SK-N-SH (cell line): ENCODE data around the gene ABCD1.

Experiments
- EP300 ChIP-seq, 2 experiments: IDR thresholded peaks; 2 replicates each; pipeline versions ENCODE4 v1.4.0 to v1.6.1; 2012; ENCODE audit warnings: borderline replicate concordance in 1 of 2, low read depth in 1 of 2, low read length in 1 of 2
- EZH2phosphoT487 ChIP-seq: fragments of 200-600 bp; sonication (generic); IDR thresholded peaks from 2 replicates; pipeline ENCODE4 v1.6.1; 2017; ENCODE audit warnings: low read depth, mixed run types, mild to moderate bottlenecking, antibody characterized with exemption, moderate library complexity, borderline replicate concordance
- GABPA ChIP-seq: IDR thresholded peaks from 2 replicates; pipeline ENCODE4 v1.4.0; 2012; ENCODE audit warnings: low read depth, mild to moderate bottlenecking
- MEF2A ChIP-seq: IDR thresholded peaks from 2 replicates; pipeline ENCODE4 v1.4.0; 2012; ENCODE audit warnings: low read depth, borderline replicate concordance
- RFX5 ChIP-seq: IDR thresholded peaks from 2 replicates; pipeline ENCODE4 v1.6.1; 2012; ENCODE audit warnings: mild to moderate bottlenecking, improper control_type of control experiment, low read length
- SIN3A ChIP-seq: IDR thresholded peaks from 2 replicates; pipeline ENCODE4 v1.6.1; 2012; ENCODE audit warnings: low read depth, mild to moderate bottlenecking, low read length, moderate library complexity, borderline replicate concordance
- SMC3 ChIP-seq: IDR thresholded peaks from 2 replicates; pipeline ENCODE4 v1.6.1; 2012; ENCODE audit warnings: low read depth, low read length, improper control_type of control experiment
- TAF1 ChIP-seq: IDR thresholded peaks from 2 replicates; pipeline ENCODE4 v1.6.1; 2012; ENCODE audit warnings: low read depth, mild to moderate bottlenecking, low read length, moderate library complexity, borderline replicate concordance
- TEAD4 ChIP-seq: IDR thresholded peaks from 2 replicates; pipeline ENCODE4 v1.4.0; 2012; ENCODE audit warnings: mild to moderate bottlenecking, borderline replicate concordance; ENCODE audit not compliant: insufficient read depth
- YY1 ChIP-seq: IDR thresholded peaks from 2 replicates; pipeline ENCODE4 v1.4.0; 2012; ENCODE audit warnings: low read depth, mild to moderate bottlenecking
- TF ChIP-seq, protein P1 (sequence below): fragments of 200-600 bp; sonication (generic); IDR thresholded peaks from 2 replicates; pipeline ENCODE4 v1.6.1; 2017; ENCODE audit warnings: antibody characterized with exemption, mild to moderate bottlenecking, moderate library complexity
- TF ChIP-seq, protein P2 (sequence below): IDR thresholded peaks from 2 replicates; pipeline ENCODE4 v1.6.1; 2012; ENCODE audit warnings: mild to moderate bottlenecking, low read depth, low read length, moderate library complexity
- TF ChIP-seq, protein P3 (sequence below): fragments of 150-350 bp; IDR thresholded peaks from 2 replicates; pipeline ENCODE4 v1.6.1; 2017; ENCODE audit warnings: antibody characterized with exemption, low read length, low read depth, borderline replicate concordance

DNA sequence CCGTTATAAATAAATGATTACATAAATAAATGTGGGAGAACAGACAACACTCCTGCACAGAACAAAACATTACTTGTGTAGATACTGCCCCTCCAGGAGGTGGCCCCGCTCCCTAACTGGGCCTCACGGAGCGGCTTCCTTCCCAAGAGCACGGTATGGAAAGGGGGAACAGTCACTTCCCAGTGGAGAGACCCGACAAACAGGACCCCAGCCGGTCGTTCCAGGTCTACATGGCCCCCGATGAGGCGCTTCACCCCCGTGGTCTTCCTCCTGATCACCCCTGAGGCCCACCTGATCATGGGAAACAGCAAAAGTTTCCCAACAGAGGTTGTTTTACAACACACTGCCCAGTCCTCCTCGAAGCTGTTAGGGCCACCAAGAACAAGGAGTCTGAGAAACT lies 43.5 kb upstream of the ABCD1 start:
- TF ChIP-seq, protein P1, sequence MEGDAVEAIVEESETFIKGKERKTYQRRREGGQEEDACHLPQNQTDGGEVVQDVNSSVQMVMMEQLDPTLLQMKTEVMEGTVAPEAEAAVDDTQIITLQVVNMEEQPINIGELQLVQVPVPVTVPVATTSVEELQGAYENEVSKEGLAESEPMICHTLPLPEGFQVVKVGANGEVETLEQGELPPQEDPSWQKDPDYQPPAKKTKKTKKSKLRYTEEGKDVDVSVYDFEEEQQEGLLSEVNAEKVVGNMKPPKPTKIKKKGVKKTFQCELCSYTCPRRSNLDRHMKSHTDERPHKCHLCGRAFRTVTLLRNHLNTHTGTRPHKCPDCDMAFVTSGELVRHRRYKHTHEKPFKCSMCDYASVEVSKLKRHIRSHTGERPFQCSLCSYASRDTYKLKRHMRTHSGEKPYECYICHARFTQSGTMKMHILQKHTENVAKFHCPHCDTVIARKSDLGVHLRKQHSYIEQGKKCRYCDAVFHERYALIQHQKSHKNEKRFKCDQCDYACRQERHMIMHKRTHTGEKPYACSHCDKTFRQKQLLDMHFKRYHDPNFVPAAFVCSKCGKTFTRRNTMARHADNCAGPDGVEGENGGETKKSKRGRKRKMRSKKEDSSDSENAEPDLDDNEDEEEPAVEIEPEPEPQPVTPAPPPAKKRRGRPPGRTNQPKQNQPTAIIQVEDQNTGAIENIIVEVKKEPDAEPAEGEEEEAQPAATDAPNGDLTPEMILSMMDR, result no peak
- no peak for TF ChIP-seq SMC3
- TF ChIP-seq SIN3A, result no peak
- TF ChIP-seq RFX5, result no peak
- TF ChIP-seq TEAD4, result no peak
- no peak for TF ChIP-seq MEF2A
- TF ChIP-seq EP300 (IDR thresholded peaks at IDR 0.05; ENCODE audit: borderline replicate concordance in 1 of 2, low read depth in 1 of 2, low read length in 1 of 2), result no peak
- TF ChIP-seq, protein P2, sequence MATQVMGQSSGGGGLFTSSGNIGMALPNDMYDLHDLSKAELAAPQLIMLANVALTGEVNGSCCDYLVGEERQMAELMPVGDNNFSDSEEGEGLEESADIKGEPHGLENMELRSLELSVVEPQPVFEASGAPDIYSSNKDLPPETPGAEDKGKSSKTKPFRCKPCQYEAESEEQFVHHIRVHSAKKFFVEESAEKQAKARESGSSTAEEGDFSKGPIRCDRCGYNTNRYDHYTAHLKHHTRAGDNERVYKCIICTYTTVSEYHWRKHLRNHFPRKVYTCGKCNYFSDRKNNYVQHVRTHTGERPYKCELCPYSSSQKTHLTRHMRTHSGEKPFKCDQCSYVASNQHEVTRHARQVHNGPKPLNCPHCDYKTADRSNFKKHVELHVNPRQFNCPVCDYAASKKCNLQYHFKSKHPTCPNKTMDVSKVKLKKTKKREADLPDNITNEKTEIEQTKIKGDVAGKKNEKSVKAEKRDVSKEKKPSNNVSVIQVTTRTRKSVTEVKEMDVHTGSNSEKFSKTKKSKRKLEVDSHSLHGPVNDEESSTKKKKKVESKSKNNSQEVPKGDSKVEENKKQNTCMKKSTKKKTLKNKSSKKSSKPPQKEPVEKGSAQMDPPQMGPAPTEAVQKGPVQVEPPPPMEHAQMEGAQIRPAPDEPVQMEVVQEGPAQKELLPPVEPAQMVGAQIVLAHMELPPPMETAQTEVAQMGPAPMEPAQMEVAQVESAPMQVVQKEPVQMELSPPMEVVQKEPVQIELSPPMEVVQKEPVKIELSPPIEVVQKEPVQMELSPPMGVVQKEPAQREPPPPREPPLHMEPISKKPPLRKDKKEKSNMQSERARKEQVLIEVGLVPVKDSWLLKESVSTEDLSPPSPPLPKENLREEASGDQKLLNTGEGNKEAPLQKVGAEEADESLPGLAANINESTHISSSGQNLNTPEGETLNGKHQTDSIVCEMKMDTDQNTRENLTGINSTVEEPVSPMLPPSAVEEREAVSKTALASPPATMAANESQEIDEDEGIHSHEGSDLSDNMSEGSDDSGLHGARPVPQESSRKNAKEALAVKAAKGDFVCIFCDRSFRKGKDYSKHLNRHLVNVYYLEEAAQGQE, result no peak
- TF ChIP-seq YY1, result no peak
- TF ChIP-seq GABPA, result no peak
- no peak for TF ChIP-seq TAF1
- TF ChIP-seq, protein P3, sequence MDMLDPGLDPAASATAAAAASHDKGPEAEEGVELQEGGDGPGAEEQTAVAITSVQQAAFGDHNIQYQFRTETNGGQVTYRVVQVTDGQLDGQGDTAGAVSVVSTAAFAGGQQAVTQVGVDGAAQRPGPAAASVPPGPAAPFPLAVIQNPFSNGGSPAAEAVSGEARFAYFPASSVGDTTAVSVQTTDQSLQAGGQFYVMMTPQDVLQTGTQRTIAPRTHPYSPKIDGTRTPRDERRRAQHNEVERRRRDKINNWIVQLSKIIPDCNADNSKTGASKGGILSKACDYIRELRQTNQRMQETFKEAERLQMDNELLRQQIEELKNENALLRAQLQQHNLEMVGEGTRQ, result no peak
- no peak for TF ChIP-seq EZH2phosphoT487
